ENCODE measurements around the gene PTGS2. TPM values are rescaled to one million over a fixed set of nuclear protein-coding genes. Genes with fewer than 3 reads are reported as not detected.

PTGS2 gene
- total and polyA plus RNA-seq, 10 of the 15 experiments (the other 5 are each of a cell fraction or from before 2014, with no cell fraction given): 0.04 to 0.12 (median 0.08) TPM; not detected in 4

DNA sequence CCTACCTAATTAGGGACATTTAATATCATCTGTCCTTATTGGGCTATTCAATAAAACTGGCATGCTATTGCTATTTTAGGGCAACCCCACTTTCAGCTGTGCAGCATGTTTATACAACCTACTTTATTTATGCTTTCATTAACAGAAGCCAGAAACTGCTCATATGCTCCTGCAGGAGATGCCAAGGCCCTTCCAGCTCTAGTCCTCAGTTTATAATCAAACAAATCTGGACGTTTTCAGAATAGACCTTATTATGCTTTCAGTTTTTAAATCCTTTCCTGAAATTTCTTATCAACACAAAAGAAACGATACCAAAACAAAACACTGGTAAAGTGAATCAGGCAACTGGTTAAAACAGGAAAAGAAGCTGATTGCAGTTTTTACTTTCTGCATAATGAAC lies 53.2 kb downstream of the PTGS2 start (continued):
- TF ChIP-seq CEBPB (IDR thresholded peaks at IDR 0.05; ENCODE audit: borderline replicate concordance in 1 of 2, low read depth in 2 of 2, low read length in 2 of 2) (no peak), EGR1 (IDR thresholded peaks at IDR 0.05; ENCODE audit: borderline replicate concordance in 1 of 2, low read depth in 2 of 2, low read length in 2 of 2) (no peak)
- TF ChIP-seq, protein P1, sequence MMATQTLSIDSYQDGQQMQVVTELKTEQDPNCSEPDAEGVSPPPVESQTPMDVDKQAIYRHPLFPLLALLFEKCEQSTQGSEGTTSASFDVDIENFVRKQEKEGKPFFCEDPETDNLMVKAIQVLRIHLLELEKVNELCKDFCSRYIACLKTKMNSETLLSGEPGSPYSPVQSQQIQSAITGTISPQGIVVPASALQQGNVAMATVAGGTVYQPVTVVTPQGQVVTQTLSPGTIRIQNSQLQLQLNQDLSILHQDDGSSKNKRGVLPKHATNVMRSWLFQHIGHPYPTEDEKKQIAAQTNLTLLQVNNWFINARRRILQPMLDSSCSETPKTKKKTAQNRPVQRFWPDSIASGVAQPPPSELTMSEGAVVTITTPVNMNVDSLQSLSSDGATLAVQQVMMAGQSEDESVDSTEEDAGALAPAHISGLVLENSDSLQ (IDR thresholded peaks at IDR 0.05): no peak

DNA sequence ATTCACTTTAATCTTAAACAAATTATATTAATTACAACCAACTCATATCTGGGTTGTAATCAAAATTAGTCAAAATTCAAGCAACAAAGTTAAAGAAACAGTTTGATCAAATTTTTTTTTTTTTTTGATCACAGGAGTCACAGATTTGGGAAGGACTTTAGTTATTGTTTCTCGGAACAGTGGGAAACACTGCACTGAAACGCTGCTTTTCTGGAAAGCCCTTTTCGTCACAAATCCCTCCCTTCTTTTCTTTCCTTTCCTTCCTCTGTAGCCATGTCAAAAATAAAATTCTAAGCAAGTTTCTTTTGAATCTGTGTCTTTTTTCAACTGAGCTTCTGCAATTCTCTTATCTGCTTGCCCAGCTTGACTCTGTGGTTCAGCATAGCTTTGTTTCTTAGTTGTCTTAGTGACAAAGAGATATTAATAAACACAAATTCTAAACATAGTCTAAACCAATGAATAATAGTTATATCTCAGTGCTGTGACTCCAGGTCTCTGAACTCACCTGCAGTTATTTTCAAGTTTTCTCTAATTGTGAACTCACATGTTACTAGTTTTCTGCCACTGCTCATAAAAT lies 53.8 kb downstream of the PTGS2 start:
- in situ Hi-C loops (cut with MboI) (no loop called here), intact Hi-C loops (cut with micrococcal nuclease; ENCODE audit: unreplicated experiment) (no loop called here)
- ATAC-seq: no peak
- Histone ChIP-seq H2AFZ (ENCODE audit: control insufficient read depth, low read depth, low read length) (peak overlapping the region; percentile 15; the same call in 1 of the 2 replicates), H3K27me3 (replicated peaks in 1 of 2; ENCODE audit: control insufficient read depth in 2 of 2, insufficient read depth in 2 of 2, low read length in 1 of 2) (peaks cover 0 to 1% of the 10 kb centered on the region in 2 experiments; a peak in 1 of 4 replicates), H3K4me3 (no peak overlapping the region), H3K9me3 (replicated peaks; ENCODE audit: control insufficient read depth, insufficient read depth, low read length) (no peaks in the 10 kb centered on the region), H3K4me2 (ENCODE audit: control insufficient read depth, insufficient read depth) (no peak overlapping the region), H3K9ac (ENCODE audit: control insufficient read depth, insufficient read depth, low read length) (no peak overlapping the region), H3K79me2 (ENCODE audit: control insufficient read depth, insufficient read depth, low read length) (no peaks in the 10 kb centered on the region), H3K4me1 (ENCODE audit: control insufficient read depth, insufficient read depth, low read length) (no peaks in the 10 kb centered on the region), H3K27ac (ENCODE audit: control insufficient read depth, insufficient read depth) (no peak overlapping the region), H3K36me3 (ENCODE audit: control insufficient read depth in 2 of 2, insufficient read depth in 2 of 2, low read length in 1 of 2) (no peaks in the 10 kb centered on the region), H4K20me1 (ENCODE audit: control insufficient read depth, insufficient read depth) (no peaks in the 10 kb centered on the region)
- ChIA-PET CTCF (interaction anchor here (0.6 to 1.7 kb wide), 3 partner anchors 11 to 79 kb away, joined by 3 to 4 read pairs (median 3); no protein-coding TSS in a partner anchor), RAD21 (ENCODE audit: unreplicated experiment) (no interaction called here), POLR2A (no interaction called here), SMC1A (ENCODE audit: uncharacterized antibody, unreplicated experiment) (no interaction called here)
- WGBS (ENCODE audit: insufficient coverage, insufficient replicate concordance, low lambda C conversion rate, missing lambda C conversion rate): 30% methylated on average over 3 of the region's 3 CpGs
- FAIRE-seq: no peak
- no TSS peak for BruUV-seq (replicated peaks)
- 0 out of 2 replicates have a peak, but pooled peaks have one; percentile 11 for TF ChIP-seq RUNX3 (IDR thresholded peaks at IDR 0.05; ENCODE audit: low read length)
- no peak for TF ChIP-seq FOS (IDR thresholded peaks at IDR 0.05; ENCODE audit: borderline replicate concordance, extremely low read depth, insufficient read length)
- DNase-seq (ENCODE audit: low read depth, low spot score): no peak
